Dermis microvascular lymphatic vessel endothelial cell (primary cell): ENCODE data around the gene PHLPP1. TPM values are rescaled to one million over a fixed set of nuclear protein-coding genes. Genes with fewer than 3 reads are reported as not detected.

Source experiments
- DNase-seq, 2 donors: peaks; one replicate each; pipeline versions ENCODE4 v3.0.0 to v3.0.0-alpha.2; 2010; ENCODE audit warnings: low read depth in 2 of 2
- total RNA-seq: library from RNA; depleted of rRNA; stranded (reverse); fragments of >200 nt; gene quantifications from 2 replicates; pipeline ENCODE4 v1.2.1, GENCODE V29; 2014

PHLPP1 gene
- total RNA-seq, 1 donor from 2014 or later = 4.4 TPM

DNA sequence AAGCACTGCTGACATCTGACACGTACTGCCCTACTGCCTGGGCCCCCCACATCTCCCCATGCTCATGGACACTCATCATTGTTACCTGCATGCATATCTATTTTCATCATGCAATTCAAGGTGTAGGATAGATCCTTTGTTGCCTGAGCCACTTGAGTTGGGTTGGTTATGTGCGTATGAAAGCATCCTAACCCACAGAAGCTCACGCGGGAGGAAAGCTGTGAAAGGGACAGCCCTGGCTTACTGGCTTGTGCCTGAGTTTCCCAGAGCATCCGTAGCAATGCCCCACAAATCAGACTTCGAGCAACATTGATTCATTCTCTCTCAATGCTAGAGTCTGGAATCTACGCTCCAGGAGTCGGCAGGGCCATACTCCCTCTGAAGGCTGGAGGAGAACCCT lies 285.5 kb downstream of the PHLPP1 start:
- DNase-seq = no peak

GRCh38 chr18:63001861-63002260 lies 286.5 kb downstream of the PHLPP1 start:
- no peak for DNase-seq

- no peak for DNase-seq
Observed at GRCh38 chr18:63002305-63002704, 287.0 kb downstream of the PHLPP1 start.

DNA sequence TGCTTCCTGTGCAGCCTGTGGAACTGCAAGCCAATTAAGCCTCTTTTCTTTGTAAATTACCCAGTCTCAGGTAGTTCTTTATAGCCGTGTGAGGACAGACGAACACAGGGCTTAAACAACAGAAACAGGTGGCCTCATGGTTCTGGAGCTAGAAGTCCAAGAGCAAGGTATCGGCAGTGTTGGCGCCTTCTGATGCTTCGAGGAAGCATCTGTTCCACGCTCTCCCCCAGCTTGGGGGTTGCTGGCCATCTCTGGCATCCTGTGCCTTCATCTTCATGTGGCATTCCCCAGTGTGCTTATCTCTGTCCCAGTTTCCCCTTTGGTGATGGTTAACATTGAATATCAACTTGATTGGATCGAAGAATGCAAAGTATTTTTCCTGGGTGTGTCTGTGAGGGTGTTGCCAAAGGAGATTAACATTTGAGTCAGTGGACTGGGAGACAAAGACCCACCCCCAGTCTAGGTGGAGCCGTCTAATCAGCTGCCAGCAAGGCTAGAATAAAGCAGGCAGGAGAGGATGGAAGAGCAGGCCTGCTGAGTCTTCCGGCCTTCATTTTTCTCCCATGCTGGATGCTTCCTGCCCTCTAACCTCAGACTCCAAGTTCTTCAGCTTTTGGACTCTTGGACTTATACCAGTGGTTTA lies 287.6 kb downstream of the PHLPP1 start:
- DNase-seq = no peak

DNA sequence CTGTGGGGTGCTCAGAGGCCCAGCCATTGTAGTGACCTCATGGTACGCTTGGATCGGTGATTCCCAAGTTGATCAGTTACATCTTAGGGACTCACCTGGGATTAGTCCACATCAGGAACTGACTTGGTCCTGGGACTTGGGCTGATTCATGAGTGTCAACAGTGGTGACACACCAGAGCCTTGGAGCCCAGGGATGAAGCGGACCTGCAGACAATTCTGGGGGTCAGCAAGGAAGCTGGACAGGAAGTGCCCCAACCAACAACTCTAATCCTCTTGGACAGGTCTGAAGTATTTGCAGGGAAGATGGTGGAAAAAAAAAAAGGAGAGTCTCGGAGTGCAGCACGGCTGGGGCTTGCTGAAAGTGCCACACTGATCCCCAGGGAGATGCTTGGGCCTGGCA lies 288.6 kb downstream of the PHLPP1 start:
- DNase-seq = no peak

DNA sequence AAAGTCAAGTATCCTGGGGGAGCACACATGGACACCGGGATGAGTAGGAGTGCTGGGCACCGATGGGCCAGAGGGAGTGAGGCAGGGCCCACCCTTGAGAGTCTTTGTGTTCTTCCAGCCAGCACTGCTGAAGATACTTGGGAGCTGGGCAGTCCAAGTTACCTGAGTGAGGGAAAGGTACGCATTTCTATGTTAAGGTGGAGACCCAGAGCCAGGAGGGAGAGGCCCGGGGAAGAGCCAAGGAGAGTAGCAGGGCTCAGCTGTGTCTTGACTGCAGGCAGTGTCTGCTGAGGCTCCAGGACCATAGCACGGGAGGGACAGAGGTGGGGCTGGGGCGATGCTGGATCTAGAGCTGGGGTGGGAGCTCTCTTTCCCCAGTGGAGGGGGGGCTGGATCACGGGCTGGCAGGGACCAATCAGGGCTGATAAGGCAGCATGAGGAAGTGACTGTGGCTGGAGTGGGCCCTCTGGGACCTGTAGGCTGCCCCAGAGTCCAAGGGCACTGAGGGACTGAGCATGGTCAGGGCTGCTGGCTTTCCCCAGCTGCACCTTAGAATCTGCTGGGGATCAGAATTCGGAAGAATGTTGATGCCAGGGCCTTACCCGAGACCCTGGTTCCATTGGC lies 289.2 kb downstream of the PHLPP1 start:
- no peak for DNase-seq

DNA sequence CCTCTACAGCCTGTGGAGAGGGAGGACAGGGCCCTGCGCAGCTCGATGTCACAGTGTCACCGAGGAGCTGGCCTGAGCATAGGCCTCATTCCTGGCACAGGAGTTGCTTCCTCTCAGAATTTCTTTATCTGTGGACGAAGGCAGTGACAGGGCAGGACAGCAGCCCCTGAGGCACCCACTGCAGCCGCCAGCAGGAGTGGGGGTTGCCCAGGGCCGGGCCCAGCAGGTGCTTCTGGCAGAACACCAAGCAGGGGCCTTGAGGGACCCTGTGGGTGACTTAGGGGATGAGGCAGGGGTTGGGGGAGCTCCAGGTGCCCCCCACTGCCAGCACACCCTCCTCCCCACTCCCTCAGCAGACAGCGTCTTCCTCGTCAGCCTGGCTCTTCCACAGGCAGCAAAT lies 290.0 kb downstream of the PHLPP1 start:
- no peak for DNase-seq

DNA sequence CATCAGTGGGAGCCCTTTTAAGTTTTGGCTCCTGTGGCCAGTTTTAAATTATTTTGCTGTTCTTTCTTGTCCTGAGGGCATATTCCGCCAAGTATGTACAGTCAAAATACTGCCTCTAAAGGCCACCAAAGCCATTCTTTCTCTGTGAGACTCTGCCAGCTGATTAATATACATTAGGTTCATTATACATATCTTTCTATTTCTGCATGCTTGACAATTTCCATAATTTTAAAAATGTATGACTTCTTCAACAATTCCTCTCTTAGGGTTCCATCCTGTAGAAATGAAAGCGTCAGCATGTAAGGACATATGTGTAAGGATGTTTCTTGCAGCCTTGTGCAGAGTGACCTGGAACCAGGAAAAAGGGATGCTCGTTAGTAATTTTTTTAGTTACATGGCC lies 291.9 kb downstream of the PHLPP1 start:
- DNase-seq = no peak

DNA sequence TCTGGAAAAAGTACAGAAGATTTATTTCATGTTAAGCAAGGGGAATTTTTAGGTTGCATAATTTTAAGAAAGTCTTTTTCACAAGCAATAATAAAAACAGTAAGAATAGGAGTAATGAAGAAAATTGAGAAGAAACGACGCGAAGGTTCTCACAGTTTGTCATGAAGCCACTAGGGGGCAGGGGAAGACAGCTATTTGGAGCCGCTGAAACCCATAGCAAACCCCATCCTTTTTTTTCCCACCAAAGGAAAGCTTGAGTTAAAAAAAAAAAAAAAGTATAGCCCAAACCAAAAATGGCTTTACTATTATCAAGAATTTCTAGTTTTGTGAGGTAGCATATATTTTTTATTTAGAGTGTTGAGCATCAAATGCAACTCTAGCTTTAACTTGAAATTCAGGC lies 300.9 kb downstream of the PHLPP1 start:
- peak; percentile 34 to 59 for DNase-seq

GRCh38 chr18:63017076-63017475 lies 301.7 kb downstream of the PHLPP1 start:
- no peak for DNase-seq

GRCh38 chr18:63017977-63018376 lies 302.6 kb downstream of the PHLPP1 start:
- no peak for DNase-seq

- no peak for DNase-seq
Observed at GRCh38 chr18:63022429-63023022, 307.2 kb downstream of the PHLPP1 start.

- no peak for DNase-seq
Observed at GRCh38 chr18:63025251-63026090, 310.1 kb downstream of the PHLPP1 start.

- DNase-seq = no peak
Observed at GRCh38 chr18:63028380-63028779, 313.0 kb downstream of the PHLPP1 start.

Other genes starting within 250 kb of the PHLPP1 start
- 12.1 and 15.3 TPM in 2 replicates for gene ZCCHC2, start 192.5 kb upstream of the PHLPP1 start, total RNA-seq